ENCODE results near the gene ZFP92. TPM values are rescaled to one million over a fixed set of nuclear protein-coding genes. Genes with fewer than 3 reads are reported as not detected.

ZFP92 gene
- 0.91 TPM for polyA plus RNA-seq (2012; ENCODE audit: missing spikeins)

- DNase-seq (ENCODE audit: insufficient read length) (peak; percentile 69), FAIRE-seq (no peak)
- TF ChIP-seq TAF1 (IDR thresholded peaks at IDR 0.05; ENCODE audit: borderline replicate concordance, low read depth, low read length) (no peak), POLR2AphosphoS5 (IDR thresholded peaks at IDR 0.05; ENCODE audit: low read depth, low read length) (no peak), POLR2A (IDR thresholded peaks at IDR 0.05; ENCODE audit: low read depth, low read length) (peak; percentile 18; the same call in 1 of the 2 replicates)
These were observed at the start of gene ZFP92 for GRCh38 chrX:153411255-153411987. TSS of gene ZFP92 (plus strand) at chrX:153411472. CDS start at chrX:153418323, 6,851 bp downstream.

- DNase-seq (ENCODE audit: insufficient read length) (no peak), FAIRE-seq (no peak)
- TF ChIP-seq POLR2AphosphoS5 (IDR thresholded peaks at IDR 0.05; ENCODE audit: low read depth, low read length): no peak
- no peak for TF ChIP-seq TAF1 (IDR thresholded peaks at IDR 0.05; ENCODE audit: borderline replicate concordance, low read depth, low read length)
- TF ChIP-seq POLR2A (IDR thresholded peaks at IDR 0.05; ENCODE audit: low read depth, low read length): no peak
These were observed 49.4 kb upstream of the ZFP92 start for GRCh38 chrX:153361781-153362397.

GRCh38 chrX:153365670-153366069, 45.6 kb upstream of the ZFP92 start:
- no peak for DNase-seq (ENCODE audit: insufficient read length)
- TF ChIP-seq POLR2AphosphoS5 (IDR thresholded peaks at IDR 0.05; ENCODE audit: low read depth, low read length): no peak
- FAIRE-seq: no peak

- TF ChIP-seq TAF1 (IDR thresholded peaks at IDR 0.05; ENCODE audit: borderline replicate concordance, low read depth, low read length) (no peak), POLR2AphosphoS5 (IDR thresholded peaks at IDR 0.05; ENCODE audit: low read depth, low read length) (no peak), POLR2A (IDR thresholded peaks at IDR 0.05; ENCODE audit: low read depth, low read length) (no peak)
- FAIRE-seq: no peak
- no peak for DNase-seq (ENCODE audit: insufficient read length)
These were observed 45.2 kb upstream of the ZFP92 start for GRCh38 chrX:153366119-153366518.

- TF ChIP-seq POLR2A (IDR thresholded peaks at IDR 0.05; ENCODE audit: low read depth, low read length): no peak
- no peak for TF ChIP-seq POLR2AphosphoS5 (IDR thresholded peaks at IDR 0.05; ENCODE audit: low read depth, low read length)
- no peak for TF ChIP-seq TAF1 (IDR thresholded peaks at IDR 0.05; ENCODE audit: borderline replicate concordance, low read depth, low read length)
- FAIRE-seq (no peak), DNase-seq (ENCODE audit: insufficient read length) (no peak)
These were observed 44.3 kb upstream of the ZFP92 start for GRCh38 chrX:153366878-153367538.

GRCh38 chrX:153370293-153371055, 40.8 kb upstream of the ZFP92 start:
- no peak for TF ChIP-seq POLR2AphosphoS5 (IDR thresholded peaks at IDR 0.05; ENCODE audit: low read depth, low read length)
- TF ChIP-seq POLR2A (IDR thresholded peaks at IDR 0.05; ENCODE audit: low read depth, low read length): no peak
- TF ChIP-seq TAF1 (IDR thresholded peaks at IDR 0.05; ENCODE audit: borderline replicate concordance, low read depth, low read length): no peak
- FAIRE-seq (peak; percentile 44), DNase-seq (ENCODE audit: insufficient read length) (no peak)

- TF ChIP-seq TAF1 (IDR thresholded peaks at IDR 0.05; ENCODE audit: borderline replicate concordance, low read depth, low read length): no peak
- TF ChIP-seq POLR2AphosphoS5 (IDR thresholded peaks at IDR 0.05; ENCODE audit: low read depth, low read length): no peak
- TF ChIP-seq POLR2A (IDR thresholded peaks at IDR 0.05; ENCODE audit: low read depth, low read length): no peak
- FAIRE-seq: no peak
- DNase-seq (ENCODE audit: insufficient read length): no peak
These were observed 40.0 kb upstream of the ZFP92 start for GRCh38 chrX:153371256-153371655.

GRCh38 chrX:153372949-153373348, 38.3 kb upstream of the ZFP92 start:
- no peak for DNase-seq (ENCODE audit: insufficient read length)
- no peak for FAIRE-seq
- TF ChIP-seq POLR2AphosphoS5 (IDR thresholded peaks at IDR 0.05; ENCODE audit: low read depth, low read length) (no peak), TAF1 (IDR thresholded peaks at IDR 0.05; ENCODE audit: borderline replicate concordance, low read depth, low read length) (no peak), POLR2A (IDR thresholded peaks at IDR 0.05; ENCODE audit: low read depth, low read length) (no peak)

- FAIRE-seq (no peak), DNase-seq (ENCODE audit: insufficient read length) (no peak)
- TF ChIP-seq POLR2A (IDR thresholded peaks at IDR 0.05; ENCODE audit: low read depth, low read length) (no peak), TAF1 (IDR thresholded peaks at IDR 0.05; ENCODE audit: borderline replicate concordance, low read depth, low read length) (no peak), POLR2AphosphoS5 (IDR thresholded peaks at IDR 0.05; ENCODE audit: low read depth, low read length) (no peak)
These were observed 36.8 kb upstream of the ZFP92 start for GRCh38 chrX:153374426-153374825.

GRCh38 chrX:153375571-153375970, 35.7 kb upstream of the ZFP92 start:
- TF ChIP-seq TAF1 (IDR thresholded peaks at IDR 0.05; ENCODE audit: borderline replicate concordance, low read depth, low read length): no peak
- no peak for TF ChIP-seq POLR2AphosphoS5 (IDR thresholded peaks at IDR 0.05; ENCODE audit: low read depth, low read length)
- no peak for TF ChIP-seq POLR2A (IDR thresholded peaks at IDR 0.05; ENCODE audit: low read depth, low read length)

GRCh38 chrX:153377727-153378126, 33.5 kb upstream of the ZFP92 start:
- no peak for FAIRE-seq
- DNase-seq (ENCODE audit: insufficient read length): no peak
- no peak for TF ChIP-seq POLR2AphosphoS5 (IDR thresholded peaks at IDR 0.05; ENCODE audit: low read depth, low read length)
- TF ChIP-seq POLR2A (IDR thresholded peaks at IDR 0.05; ENCODE audit: low read depth, low read length): no peak
- TF ChIP-seq TAF1 (IDR thresholded peaks at IDR 0.05; ENCODE audit: borderline replicate concordance, low read depth, low read length): no peak

More at GRCh38 chrX:153375571-153375970, 35.7 kb upstream of the ZFP92 start:
- FAIRE-seq (no peak), DNase-seq (ENCODE audit: insufficient read length) (no peak)
